SK-N-SH treated with all-trans-retinoic acid at 6 μM for 48 hours (cell line): Measurements from ENCODE around the gene CTIF.

ENCODE experiments used
- ATAC-seq: fragments of 200-7000 bp; cut with Tn5 transposase; 3 replicates; pipeline ENCODE4 v1.9.1; 2020; ENCODE audit warnings: mild to moderate bottlenecking, moderate library complexity
- BACH2 ChIP-seq: fragments of 250-450 bp; sonication (Bioruptor Pico); IDR thresholded peaks from 2 replicates; pipeline ENCODE4 v1.9.0; 2021; ENCODE audit warnings: mild to moderate bottlenecking, borderline replicate concordance
- CREB5 ChIP-seq: fragments of 250-450 bp; sonication (Bioruptor Pico); IDR thresholded peaks from 2 replicates; pipeline ENCODE4 v1.5.1; 2020; ENCODE audit warnings: low read depth, mild to moderate bottlenecking, moderate library complexity
- CSRNP3 ChIP-seq: fragments of 250-450 bp; sonication (Bioruptor Pico); IDR thresholded peaks from 2 replicates; pipeline ENCODE4 v1.5.1; 2021; ENCODE audit warnings: mild to moderate bottlenecking, moderate library complexity
- GLIS3 ChIP-seq: fragments of 250-450 bp; sonication (Bioruptor Pico); IDR thresholded peaks from 2 replicates; pipeline ENCODE4 v1.5.0; 2020; ENCODE audit warnings: mild to moderate bottlenecking, moderate library complexity
- ISL1 ChIP-seq: fragments of 250-450 bp; sonication (Bioruptor Pico); IDR thresholded peaks from 2 replicates; pipeline ENCODE4 v2.1.2; 2022; ENCODE audit warnings: mild to moderate bottlenecking, moderate library complexity
- OSR1 ChIP-seq: fragments of 250-450 bp; sonication (Bioruptor Pico); IDR thresholded peaks from 2 replicates; pipeline ENCODE4 v1.8.0; 2022; ENCODE audit warnings: moderate library complexity, mild to moderate bottlenecking, inconsistent platforms
- POU6F1 ChIP-seq: fragments of 250-450 bp; sonication (Bioruptor Pico); IDR thresholded peaks from 2 replicates; pipeline ENCODE4 v1.8.0; 2021; ENCODE audit warnings: low read depth, mild to moderate bottlenecking, moderate library complexity, borderline replicate concordance
- RARB ChIP-seq: fragments of 250-450 bp; sonication (Bioruptor Pico); IDR thresholded peaks from 2 replicates; pipeline ENCODE4 v1.8.0; 2021; ENCODE audit warnings: mild to moderate bottlenecking, moderate library complexity
- SNAI2 ChIP-seq: fragments of 250-450 bp; sonication (Bioruptor Pico); IDR thresholded peaks from 2 replicates; pipeline ENCODE4 v1.5.0; 2020; ENCODE audit warnings: mild to moderate bottlenecking, moderate library complexity
- TCF4 ChIP-seq: fragments of 250-450 bp; sonication (Bioruptor Pico); IDR thresholded peaks from 2 replicates; pipeline ENCODE4 v1.8.0; 2021; ENCODE audit warnings: mild to moderate bottlenecking, moderate library complexity, borderline replicate concordance
- TOX ChIP-seq: fragments of 250-450 bp; sonication (Bioruptor Pico); IDR thresholded peaks from 2 replicates; pipeline ENCODE4 v1.8.0; 2021; ENCODE audit warnings: mild to moderate bottlenecking, moderate library complexity, borderline replicate concordance
- TSHZ2 ChIP-seq: fragments of 250-450 bp; sonication (Bioruptor Pico); IDR thresholded peaks from 2 replicates; pipeline ENCODE4 v1.5.0; 2020; ENCODE audit warnings: mild to moderate bottlenecking, moderate library complexity
- ZC3H10 ChIP-seq: fragments of 250-450 bp; sonication (Bioruptor Pico); IDR thresholded peaks from 2 replicates; pipeline ENCODE4 v1.5.1; 2021; ENCODE audit warnings: mild to moderate bottlenecking, moderate library complexity
- ZFP3 ChIP-seq: fragments of 250-450 bp; sonication (Bioruptor Pico); IDR thresholded peaks from 2 replicates; pipeline ENCODE4 v1.5.0; 2020; ENCODE audit warnings: mild to moderate bottlenecking, moderate library complexity
- ZFP30 ChIP-seq: fragments of 450-650 bp; formaldehyde crosslinking; IDR thresholded peaks from 2 replicates; pipeline ENCODE4 v1.5.0; 2022; ENCODE audit warnings: mild to moderate bottlenecking, moderate library complexity
- ZNF565 ChIP-seq: fragments of 450-650 bp; formaldehyde crosslinking; conservative IDR thresholded peaks from 2 replicates; pipeline ENCODE4 v1.5.0; 2020; ENCODE audit warnings: low read depth, mild to moderate bottlenecking, moderate library complexity
- ZNF70 ChIP-seq: fragments of 450-650 bp; formaldehyde crosslinking; IDR thresholded peaks from 2 replicates; pipeline ENCODE4 v1.5.0; 2020; ENCODE audit warnings: mild to moderate bottlenecking, moderate library complexity
- ZNF8 ChIP-seq: fragments of 450-650 bp; formaldehyde crosslinking; IDR thresholded peaks from 2 replicates; pipeline ENCODE4 v1.5.0; 2020; ENCODE audit warnings: mild to moderate bottlenecking, moderate library complexity
- TF ChIP-seq, protein P1 (sequence below): fragments of 250-450 bp; sonication (Bioruptor Pico); IDR thresholded peaks from 2 replicates; pipeline ENCODE4 v1.8.0; 2020; ENCODE audit warnings: mild to moderate bottlenecking, moderate library complexity, borderline replicate concordance

The CTIF gene

GRCh38 chr18:48899558-48900174 is 360.8 kb downstream of the CTIF start (continued):
- TF ChIP-seq POU6F1 (CRISPR knock-in tag), result no peak
- TF ChIP-seq ZNF565 (CRISPR knock-in tag), result no peak
- TF ChIP-seq, all 23 proteins: peak for 0

DNA sequence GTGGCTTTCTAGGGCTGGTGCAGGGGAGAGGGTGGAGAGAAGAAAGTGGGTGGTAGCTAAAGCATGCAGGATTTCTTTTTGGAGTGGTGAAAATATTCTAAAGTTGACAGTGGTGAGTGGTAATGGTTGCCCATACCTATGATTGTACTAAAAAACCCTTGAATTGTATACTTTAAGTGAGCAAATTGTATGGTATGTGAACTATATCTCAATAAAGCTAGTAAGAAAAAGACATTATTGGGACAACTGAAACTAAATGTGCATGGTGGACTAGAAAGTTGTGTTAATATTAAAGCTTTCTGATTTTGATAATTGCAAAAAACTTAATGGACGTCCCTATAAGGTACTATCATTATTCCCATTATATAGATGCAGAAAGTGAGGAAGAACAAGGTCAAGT is 361.6 kb downstream of the CTIF start:
- no peak for ATAC-seq
- TF ChIP-seq GLIS3 (CRISPR knock-in tag) (no peak), ISL1 (CRISPR knock-in tag) (no peak), TOX (CRISPR knock-in tag) (no peak), OSR1 (CRISPR knock-in tag) (no peak), SNAI2 (no peak), RARB (CRISPR knock-in tag) (no peak), CSRNP3 (CRISPR knock-in tag) (no peak), ZNF70 (CRISPR knock-in tag) (no peak), TCF4 (CRISPR knock-in tag) (no peak), ZNF565 (CRISPR knock-in tag) (no peak)
- TF ChIP-seq, all 23 proteins: peak for 0

- no peak for ATAC-seq
- TF ChIP-seq ZNF565 (CRISPR knock-in tag) (no peak), BACH2 (CRISPR knock-in tag) (no peak), RARB (CRISPR knock-in tag) (no peak), OSR1 (CRISPR knock-in tag) (no peak), GLIS3 (CRISPR knock-in tag) (no peak)
Observed at GRCh38 chr18:48901145-48902022, 362.6 kb downstream of the CTIF start.

GRCh38 chr18:48902023-48902855 is 363.4 kb downstream of the CTIF start:
- peak; percentile 95 for ATAC-seq
- no peak for TF ChIP-seq TCF4 (CRISPR knock-in tag)
- no peak; the same call in 1 of the 2 replicates for TF ChIP-seq ZFP3 (CRISPR knock-in tag)
- no peak for TF ChIP-seq BACH2 (CRISPR knock-in tag)
- TF ChIP-seq ISL1 (CRISPR knock-in tag), result peak; percentile 58
- no peak for TF ChIP-seq ZFP30 (CRISPR knock-in tag)
- no peak for TF ChIP-seq GLIS3 (CRISPR knock-in tag)
- 0 out of 2 replicates have a peak, but pooled peaks have one; percentile 68 for TF ChIP-seq TSHZ2
- TF ChIP-seq, protein P1, sequence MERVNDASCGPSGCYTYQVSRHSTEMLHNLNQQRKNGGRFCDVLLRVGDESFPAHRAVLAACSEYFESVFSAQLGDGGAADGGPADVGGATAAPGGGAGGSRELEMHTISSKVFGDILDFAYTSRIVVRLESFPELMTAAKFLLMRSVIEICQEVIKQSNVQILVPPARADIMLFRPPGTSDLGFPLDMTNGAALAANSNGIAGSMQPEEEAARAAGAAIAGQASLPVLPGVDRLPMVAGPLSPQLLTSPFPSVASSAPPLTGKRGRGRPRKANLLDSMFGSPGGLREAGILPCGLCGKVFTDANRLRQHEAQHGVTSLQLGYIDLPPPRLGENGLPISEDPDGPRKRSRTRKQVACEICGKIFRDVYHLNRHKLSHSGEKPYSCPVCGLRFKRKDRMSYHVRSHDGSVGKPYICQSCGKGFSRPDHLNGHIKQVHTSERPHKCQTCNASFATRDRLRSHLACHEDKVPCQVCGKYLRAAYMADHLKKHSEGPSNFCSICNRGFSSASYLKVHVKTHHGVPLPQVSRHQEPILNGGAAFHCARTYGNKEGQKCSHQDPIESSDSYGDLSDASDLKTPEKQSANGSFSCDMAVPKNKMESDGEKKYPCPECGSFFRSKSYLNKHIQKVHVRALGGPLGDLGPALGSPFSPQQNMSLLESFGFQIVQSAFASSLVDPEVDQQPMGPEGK (CRISPR knock-in tag), result peak; percentile 79; the same call in 1 of the 2 replicates
- TF ChIP-seq CREB5 (CRISPR knock-in tag), result 0 out of 2 replicates have a peak, but pooled peaks have one; percentile 39
- TF ChIP-seq ZC3H10 (CRISPR knock-in tag), result no peak
- TF ChIP-seq ZNF8 (CRISPR knock-in tag), result no peak; the same call in 1 of the 2 replicates
- no peak for TF ChIP-seq SNAI2
- TF ChIP-seq ZNF565 (CRISPR knock-in tag), result no peak
- TF ChIP-seq TOX (CRISPR knock-in tag), result no peak
- TF ChIP-seq, all 23 proteins: peak for 4
